ENCODE data around the gene JMJD4. TPM values are rescaled to one million over a fixed set of nuclear protein-coding genes. Genes with fewer than 3 reads are reported as not detected.
A peak's percentile ranks its signal among the peaks of the same experiment; 100 is the strongest.

Gene JMJD4
- total RNA-seq, 1 experiment from 2014 or later, result 14.3 TPM

DNA sequence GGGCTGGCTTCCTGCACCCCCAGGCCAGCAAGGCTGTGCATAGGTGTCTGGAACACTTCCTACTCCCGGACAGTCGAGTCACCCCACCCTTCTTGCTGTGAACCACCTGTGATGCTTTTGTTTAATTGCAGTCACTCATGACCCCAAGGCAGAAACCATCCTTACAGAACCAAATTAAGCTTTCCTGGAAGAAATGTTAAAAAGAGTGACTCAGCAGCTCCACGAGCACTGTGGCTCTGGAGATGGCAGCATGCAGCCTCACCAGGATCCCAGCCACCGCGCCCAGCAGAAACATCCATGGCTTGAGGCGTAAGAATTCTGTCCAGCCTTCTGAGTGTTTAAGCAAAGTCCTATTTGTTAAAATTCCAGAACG lies 28.9 kb upstream of the JMJD4 start:
- RAD21 ChIA-PET (ENCODE audit: low non-redundant PET in 1 of 2, low total read pairs in 2 of 2, uncharacterized antibody in 2 of 2, unreplicated experiment in 2 of 2), result interaction anchor here in 1 of 2 experiments (1.0 kb wide), 1 partner anchor 182 kb away, joined by 3 read pairs; no protein-coding TSS in a partner anchor
- Histone ChIP-seq H3K79me2 (ENCODE audit: insufficient read depth, low read length) (peaks cover 29% of the 10 kb centered on the region; the same call in 1 of the 2 replicates), H3K4me2 (ENCODE audit: low read length) (0 out of 2 replicates have a peak overlapping the region, but pooled peaks have one; percentile 9), H3K9me3 (ENCODE audit: control insufficient read depth in 1 of 2, insufficient read depth in 1 of 2, low read depth in 1 of 2, low read length in 2 of 2) (no peaks in the 10 kb centered on the region), H3K27me3 (ENCODE audit: insufficient read depth, low read length) (no peaks in the 10 kb centered on the region), H2AFZ (ENCODE audit: low read depth, low read length, poor library complexity, severe bottlenecking) (no peak overlapping the region), H3K27ac (ENCODE audit: low read depth, low read length) (peak overlapping the region; percentile 44), H3K4me1 (ENCODE audit: control insufficient read depth in 1 of 2, insufficient read depth in 2 of 2, low read length in 2 of 2) (peaks cover 3 to 18% of the 10 kb centered on the region in 2 experiments; a peak in 2 of 4 replicates), H3K4me3 (replicated peaks in 1 of 2; ENCODE audit: low read depth in 1 of 2, low read length in 2 of 2) (no peak overlapping the region), H4K20me1 (ENCODE audit: insufficient read depth) (no peaks in the 10 kb centered on the region), H3K36me3 (ENCODE audit: control insufficient read depth in 1 of 2, insufficient read depth in 2 of 2, low read length in 2 of 2) (peaks cover 18 to 34% of the 10 kb centered on the region in 2 experiments; a peak in 3 of 4 replicates), H3K9ac (ENCODE audit: low read length) (no peak overlapping the region), H3K9me2 (ENCODE audit: insufficient read depth) (no peaks in the 10 kb centered on the region)
- TF ChIP-seq SRF (IDR thresholded peaks at IDR 0.05; ENCODE audit: low read depth) (no peak), ZFX (IDR thresholded peaks at IDR 0.05) (no peak), FOSL1 (IDR thresholded peaks at IDR 0.05; ENCODE audit: low read depth) (no peak), CBX3 (IDR thresholded peaks at IDR 0.05; ENCODE audit: low read depth) (no peak), ZNF274 (IDR thresholded peaks at IDR 0.05; ENCODE audit: low read depth, low read length) (no peak), RAD21 (IDR thresholded peaks at IDR 0.05; ENCODE audit: low read depth) (no peak), EZH2 (IDR thresholded peaks at IDR 0.05) (no peak), POLR2A (IDR thresholded peaks at IDR 0.05; ENCODE audit: borderline replicate concordance, extremely low read depth, insufficient read depth, insufficient read length) (no peak), POLR2AphosphoS5 (IDR thresholded peaks at IDR 0.05; ENCODE audit: low read depth, low read length) (no peak), SIN3A (IDR thresholded peaks at IDR 0.05; ENCODE audit: low read depth) (no peak), CEBPB (IDR thresholded peaks at IDR 0.05; ENCODE audit: low read depth) (no peak), EZH2phosphoT487 (IDR thresholded peaks at IDR 0.05; ENCODE audit: borderline replicate concordance) (no peak), EGR1 (IDR thresholded peaks at IDR 0.05; ENCODE audit: low read depth) (no peak), ELF1 (IDR thresholded peaks at IDR 0.05; ENCODE audit: borderline replicate concordance, low read depth) (no peak), SP1 (IDR thresholded peaks at IDR 0.05; ENCODE audit: low read depth) (no peak), TCF7L2 (IDR thresholded peaks at IDR 0.05; ENCODE audit: borderline replicate concordance, extremely low read depth, insufficient read depth, insufficient read length) (no peak)
- TF ChIP-seq, protein P1, sequence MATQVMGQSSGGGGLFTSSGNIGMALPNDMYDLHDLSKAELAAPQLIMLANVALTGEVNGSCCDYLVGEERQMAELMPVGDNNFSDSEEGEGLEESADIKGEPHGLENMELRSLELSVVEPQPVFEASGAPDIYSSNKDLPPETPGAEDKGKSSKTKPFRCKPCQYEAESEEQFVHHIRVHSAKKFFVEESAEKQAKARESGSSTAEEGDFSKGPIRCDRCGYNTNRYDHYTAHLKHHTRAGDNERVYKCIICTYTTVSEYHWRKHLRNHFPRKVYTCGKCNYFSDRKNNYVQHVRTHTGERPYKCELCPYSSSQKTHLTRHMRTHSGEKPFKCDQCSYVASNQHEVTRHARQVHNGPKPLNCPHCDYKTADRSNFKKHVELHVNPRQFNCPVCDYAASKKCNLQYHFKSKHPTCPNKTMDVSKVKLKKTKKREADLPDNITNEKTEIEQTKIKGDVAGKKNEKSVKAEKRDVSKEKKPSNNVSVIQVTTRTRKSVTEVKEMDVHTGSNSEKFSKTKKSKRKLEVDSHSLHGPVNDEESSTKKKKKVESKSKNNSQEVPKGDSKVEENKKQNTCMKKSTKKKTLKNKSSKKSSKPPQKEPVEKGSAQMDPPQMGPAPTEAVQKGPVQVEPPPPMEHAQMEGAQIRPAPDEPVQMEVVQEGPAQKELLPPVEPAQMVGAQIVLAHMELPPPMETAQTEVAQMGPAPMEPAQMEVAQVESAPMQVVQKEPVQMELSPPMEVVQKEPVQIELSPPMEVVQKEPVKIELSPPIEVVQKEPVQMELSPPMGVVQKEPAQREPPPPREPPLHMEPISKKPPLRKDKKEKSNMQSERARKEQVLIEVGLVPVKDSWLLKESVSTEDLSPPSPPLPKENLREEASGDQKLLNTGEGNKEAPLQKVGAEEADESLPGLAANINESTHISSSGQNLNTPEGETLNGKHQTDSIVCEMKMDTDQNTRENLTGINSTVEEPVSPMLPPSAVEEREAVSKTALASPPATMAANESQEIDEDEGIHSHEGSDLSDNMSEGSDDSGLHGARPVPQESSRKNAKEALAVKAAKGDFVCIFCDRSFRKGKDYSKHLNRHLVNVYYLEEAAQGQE (IDR thresholded peaks at IDR 0.05; ENCODE audit: low read depth), result no peak
- TF ChIP-seq, protein P2, sequence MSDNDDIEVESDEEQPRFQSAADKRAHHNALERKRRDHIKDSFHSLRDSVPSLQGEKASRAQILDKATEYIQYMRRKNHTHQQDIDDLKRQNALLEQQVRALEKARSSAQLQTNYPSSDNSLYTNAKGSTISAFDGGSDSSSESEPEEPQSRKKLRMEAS (IDR thresholded peaks at IDR 0.05), result no peak
- TF ChIP-seq, protein P3, sequence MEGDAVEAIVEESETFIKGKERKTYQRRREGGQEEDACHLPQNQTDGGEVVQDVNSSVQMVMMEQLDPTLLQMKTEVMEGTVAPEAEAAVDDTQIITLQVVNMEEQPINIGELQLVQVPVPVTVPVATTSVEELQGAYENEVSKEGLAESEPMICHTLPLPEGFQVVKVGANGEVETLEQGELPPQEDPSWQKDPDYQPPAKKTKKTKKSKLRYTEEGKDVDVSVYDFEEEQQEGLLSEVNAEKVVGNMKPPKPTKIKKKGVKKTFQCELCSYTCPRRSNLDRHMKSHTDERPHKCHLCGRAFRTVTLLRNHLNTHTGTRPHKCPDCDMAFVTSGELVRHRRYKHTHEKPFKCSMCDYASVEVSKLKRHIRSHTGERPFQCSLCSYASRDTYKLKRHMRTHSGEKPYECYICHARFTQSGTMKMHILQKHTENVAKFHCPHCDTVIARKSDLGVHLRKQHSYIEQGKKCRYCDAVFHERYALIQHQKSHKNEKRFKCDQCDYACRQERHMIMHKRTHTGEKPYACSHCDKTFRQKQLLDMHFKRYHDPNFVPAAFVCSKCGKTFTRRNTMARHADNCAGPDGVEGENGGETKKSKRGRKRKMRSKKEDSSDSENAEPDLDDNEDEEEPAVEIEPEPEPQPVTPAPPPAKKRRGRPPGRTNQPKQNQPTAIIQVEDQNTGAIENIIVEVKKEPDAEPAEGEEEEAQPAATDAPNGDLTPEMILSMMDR (IDR thresholded peaks at IDR 0.05 in 2 of 3, conservative IDR thresholded peaks at IDR 0.05 in 1 of 3; ENCODE audit: borderline replicate concordance in 1 of 3, insufficient read depth in 1 of 3, low read depth in 2 of 3, low read length in 2 of 3), result no peak
- TF ChIP-seq, protein P4, sequence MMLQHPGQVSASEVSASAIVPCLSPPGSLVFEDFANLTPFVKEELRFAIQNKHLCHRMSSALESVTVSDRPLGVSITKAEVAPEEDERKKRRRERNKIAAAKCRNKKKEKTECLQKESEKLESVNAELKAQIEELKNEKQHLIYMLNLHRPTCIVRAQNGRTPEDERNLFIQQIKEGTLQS (IDR thresholded peaks at IDR 0.05), result no peak
- CTCF ChIA-PET, result interaction anchor here (1.2 to 4.0 kb wide), 2 partner anchors 183 to 190 kb away, joined by 3 to 31 read pairs; partner anchors contain the start of gene WNT9A
- intact Hi-C loops (cut with micrococcal nuclease), result loop anchor here (5.0 to 10.0 kb wide), 3 partner anchors 282 to 753 kb away; no protein-coding TSS in a partner anchor
- ATAC-seq (no peak), DNase-seq (ENCODE audit: low read depth, low spot score) (no peak)
- BruUV-seq (replicated peaks), result no TSS peak
- POLR2A ChIA-PET, result no interaction called here
